ENCODE measurements around the gene MTCH1.

Gene MTCH1

DNA sequence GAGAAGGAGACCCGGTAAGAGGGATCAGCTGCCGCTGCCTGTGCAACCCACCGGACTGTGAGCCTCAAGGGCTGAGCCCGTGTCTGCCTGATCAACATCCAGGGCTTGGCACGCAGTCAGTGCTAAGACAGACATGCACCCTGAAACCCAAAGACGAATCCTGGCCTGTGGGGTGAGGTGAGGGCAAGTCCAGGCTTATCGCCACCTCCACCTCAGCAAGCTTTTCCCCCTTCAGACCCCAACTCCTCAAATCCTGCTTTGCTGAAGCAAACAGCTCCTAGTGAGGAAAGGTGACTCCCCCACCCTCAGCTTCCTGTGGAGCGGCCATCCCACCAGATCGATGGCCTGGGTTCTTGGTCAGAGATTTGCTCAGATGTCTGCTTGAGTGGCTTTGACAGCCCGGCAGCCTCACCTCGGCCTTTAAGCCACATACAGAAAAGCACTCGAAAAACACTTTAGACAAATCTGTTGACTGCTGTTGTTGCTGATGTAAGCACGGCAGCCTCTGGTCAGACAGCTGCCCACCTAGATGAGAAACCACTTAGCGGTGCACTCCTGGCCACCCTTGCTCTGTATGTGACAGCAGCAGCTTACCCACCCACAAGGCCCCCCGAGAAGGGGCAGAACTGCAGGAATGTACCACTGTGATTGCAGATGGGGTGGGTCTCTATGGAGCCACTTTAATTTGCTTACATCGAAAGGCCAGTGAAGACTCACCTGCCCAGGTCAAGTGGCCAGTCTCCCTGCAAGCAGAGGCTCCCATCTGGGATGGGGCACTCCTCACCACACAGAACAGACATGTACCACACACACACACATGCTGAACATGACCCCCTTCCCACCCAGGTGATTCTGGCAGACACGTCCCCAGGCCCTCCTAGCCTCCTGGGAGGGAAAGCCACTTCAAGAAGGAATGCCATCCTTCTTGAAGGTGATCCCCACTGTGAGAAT, 14.8 kb downstream of the MTCH1 start:
- Histone ChIP-seq H3K27me3 (no peaks in the 10 kb centered on the region), H3K4me3 (ENCODE audit: low read depth, low read length) (no peak overlapping the region), H3K4me1 (no peaks in the 10 kb centered on the region), H3K9me3 (no peaks in the 10 kb centered on the region), H3K36me3 (peaks cover 69% of the 10 kb centered on the region)
- no peak for DNase-seq
- TF ChIP-seq, protein P1, sequence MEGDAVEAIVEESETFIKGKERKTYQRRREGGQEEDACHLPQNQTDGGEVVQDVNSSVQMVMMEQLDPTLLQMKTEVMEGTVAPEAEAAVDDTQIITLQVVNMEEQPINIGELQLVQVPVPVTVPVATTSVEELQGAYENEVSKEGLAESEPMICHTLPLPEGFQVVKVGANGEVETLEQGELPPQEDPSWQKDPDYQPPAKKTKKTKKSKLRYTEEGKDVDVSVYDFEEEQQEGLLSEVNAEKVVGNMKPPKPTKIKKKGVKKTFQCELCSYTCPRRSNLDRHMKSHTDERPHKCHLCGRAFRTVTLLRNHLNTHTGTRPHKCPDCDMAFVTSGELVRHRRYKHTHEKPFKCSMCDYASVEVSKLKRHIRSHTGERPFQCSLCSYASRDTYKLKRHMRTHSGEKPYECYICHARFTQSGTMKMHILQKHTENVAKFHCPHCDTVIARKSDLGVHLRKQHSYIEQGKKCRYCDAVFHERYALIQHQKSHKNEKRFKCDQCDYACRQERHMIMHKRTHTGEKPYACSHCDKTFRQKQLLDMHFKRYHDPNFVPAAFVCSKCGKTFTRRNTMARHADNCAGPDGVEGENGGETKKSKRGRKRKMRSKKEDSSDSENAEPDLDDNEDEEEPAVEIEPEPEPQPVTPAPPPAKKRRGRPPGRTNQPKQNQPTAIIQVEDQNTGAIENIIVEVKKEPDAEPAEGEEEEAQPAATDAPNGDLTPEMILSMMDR (IDR thresholded peaks at IDR 0.05; ENCODE audit: low read depth, low read length), result no peak

DNA sequence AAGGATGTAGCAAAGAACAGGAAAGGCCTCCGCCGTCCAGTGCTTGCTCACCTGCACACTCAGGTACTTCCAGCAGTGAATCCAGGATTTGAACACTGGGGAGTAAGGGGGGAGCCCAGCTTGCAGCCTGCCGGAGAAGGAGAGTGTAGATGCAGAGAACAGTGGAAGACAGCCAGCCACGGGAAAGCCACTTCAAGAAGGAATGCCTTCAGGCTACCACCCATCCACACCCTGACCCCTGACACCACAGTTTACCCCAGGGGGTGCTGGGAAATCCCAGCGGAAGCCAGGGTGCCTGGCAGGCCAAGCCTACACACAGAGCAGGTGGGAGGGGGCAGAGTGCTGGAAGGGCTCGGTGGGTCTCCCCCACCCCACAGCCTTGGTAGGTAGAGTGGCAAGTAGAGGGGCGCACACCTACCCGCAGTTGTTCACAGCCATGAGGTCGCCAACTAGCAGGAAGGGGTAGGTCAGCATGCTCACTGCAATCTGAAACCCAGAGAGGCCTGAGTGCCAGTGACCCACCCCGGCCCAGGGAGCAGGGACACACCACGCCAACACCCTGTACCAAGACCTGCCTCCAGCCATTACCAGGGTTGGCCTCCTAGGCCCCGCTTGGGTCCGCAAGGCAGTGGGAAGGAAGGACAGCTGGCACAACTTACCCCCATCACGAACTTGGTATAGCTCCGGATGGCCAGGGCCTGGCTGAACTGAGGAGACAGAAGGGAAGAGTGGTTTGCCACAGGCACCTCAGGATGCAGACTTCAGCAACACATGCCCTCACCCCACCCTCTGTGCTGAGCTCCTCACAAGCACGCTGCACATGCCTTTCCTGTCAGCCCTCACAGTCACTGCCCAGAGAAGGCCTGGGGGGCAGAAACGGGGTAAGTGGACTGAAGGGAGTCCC, 15.8 kb downstream of the MTCH1 start:
- Histone ChIP-seq H3K9me3 (no peaks in the 10 kb centered on the region), H3K36me3 (peaks cover 63% of the 10 kb centered on the region)

DNA sequence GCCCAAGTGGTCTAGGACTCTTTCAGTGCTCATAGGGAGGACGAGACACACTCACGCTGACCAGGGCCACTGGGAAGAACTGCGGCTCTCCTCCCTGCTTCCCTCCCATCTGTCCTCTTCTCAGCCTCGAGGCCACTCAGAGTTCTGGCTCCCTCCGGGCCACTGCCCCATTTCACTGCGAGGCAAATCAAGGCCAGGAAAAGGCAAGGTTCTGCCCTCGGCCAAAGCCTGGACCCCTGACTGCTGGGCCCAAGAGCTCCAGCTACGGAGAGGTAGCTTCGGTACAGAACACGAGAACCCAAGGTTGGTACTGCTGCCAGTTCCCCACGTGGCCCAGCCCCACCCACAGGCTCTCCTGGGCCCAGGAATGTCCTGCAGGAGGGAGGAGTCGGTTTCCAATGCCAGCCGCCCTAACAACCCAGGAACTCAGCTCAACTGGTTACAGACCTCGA, 16.7 kb downstream of the MTCH1 start:
- TF ChIP-seq, protein P1 (IDR thresholded peaks at IDR 0.05; ENCODE audit: low read depth, low read length), result no peak
- H3K36me3 ChIP-seq, result peaks cover 53% of the 10 kb centered on the region
- H3K4me1 ChIP-seq, result no peaks in the 10 kb centered on the region

More for the DNA sequence above, 15.8 kb downstream of the MTCH1 start:
- TF ChIP-seq, protein P1 (IDR thresholded peaks at IDR 0.05; ENCODE audit: low read depth, low read length), result no peak
- Histone ChIP-seq H3K4me1 (no peaks in the 10 kb centered on the region), H3K27me3 (no peaks in the 10 kb centered on the region), H3K4me3 (ENCODE audit: low read depth, low read length) (no peak overlapping the region)
- DNase-seq, result no peak

DNA sequence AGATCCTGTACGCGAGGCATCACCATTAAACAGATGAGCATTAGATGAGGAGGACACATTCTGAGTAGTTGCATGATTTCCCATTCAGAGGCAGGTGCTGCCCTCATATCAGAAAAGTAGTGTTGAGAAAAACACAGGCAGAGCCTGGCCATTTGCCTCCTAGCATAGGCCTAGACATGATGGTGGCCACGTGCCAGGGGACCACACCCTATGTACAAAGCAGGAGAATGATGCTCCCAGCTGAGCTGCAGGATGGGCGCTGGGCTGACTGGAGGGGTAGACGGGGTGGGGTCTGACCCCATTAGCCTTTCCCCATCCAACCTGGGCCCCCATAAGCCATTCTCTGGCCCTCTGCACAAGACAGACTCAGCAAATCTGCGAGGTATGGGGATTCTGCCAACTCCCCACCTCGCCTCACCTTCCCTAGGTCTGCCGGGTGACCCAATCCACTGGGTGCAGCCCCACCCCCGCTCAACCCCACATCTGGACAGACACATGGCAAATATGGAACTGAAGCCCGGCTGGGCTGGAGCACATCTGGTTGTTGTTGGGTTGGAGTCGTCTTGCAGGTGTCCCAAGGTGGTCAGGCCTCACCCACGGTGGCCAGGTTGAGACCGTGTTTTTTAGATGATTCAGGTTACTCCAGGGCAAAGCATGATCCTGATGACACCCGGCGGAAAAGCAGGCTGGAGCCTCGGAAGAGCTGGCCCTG, 17.6 kb downstream of the MTCH1 start:
- H3K36me3 ChIP-seq, result peaks cover 45% of the 10 kb centered on the region

More for the DNA sequence above, 16.7 kb downstream of the MTCH1 start:
- Histone ChIP-seq H3K9me3 (no peaks in the 10 kb centered on the region), H3K27me3 (no peaks in the 10 kb centered on the region), H3K4me3 (ENCODE audit: low read depth, low read length) (no peak overlapping the region)
- DNase-seq, result no peak

DNA sequence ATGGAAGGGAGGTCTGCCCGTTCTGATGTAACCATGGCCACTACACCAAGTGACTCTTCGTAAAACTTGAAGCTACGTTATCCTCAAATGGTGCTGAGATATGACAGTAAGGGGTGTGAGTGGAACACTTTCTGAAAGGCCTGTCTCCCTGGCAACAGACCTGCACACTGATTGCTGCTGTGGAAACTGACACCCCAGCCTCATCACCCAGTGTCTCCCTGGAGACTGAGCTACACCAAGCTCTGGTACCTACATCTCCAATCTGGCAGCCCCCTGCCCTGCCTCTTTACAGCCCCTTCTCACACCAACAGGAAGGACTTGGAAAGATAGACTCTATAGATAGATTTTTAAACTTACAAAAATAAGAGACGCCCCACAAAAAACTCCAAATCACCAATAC, 18.2 kb downstream of the MTCH1 start:
- Histone ChIP-seq H3K4me3 (ENCODE audit: low read depth, low read length) (no peak overlapping the region), H3K27me3 (no peaks in the 10 kb centered on the region), H3K9me3 (no peaks in the 10 kb centered on the region), H3K4me1 (no peaks in the 10 kb centered on the region), H3K36me3 (peaks cover 40% of the 10 kb centered on the region)
- DNase-seq, result no peak
- TF ChIP-seq, protein P1 (IDR thresholded peaks at IDR 0.05; ENCODE audit: low read depth, low read length), result no peak

More for the DNA sequence above, 17.6 kb downstream of the MTCH1 start:
- H3K4me1 ChIP-seq, result no peaks in the 10 kb centered on the region
- TF ChIP-seq, protein P1 (IDR thresholded peaks at IDR 0.05; ENCODE audit: low read depth, low read length), result no peak
- H3K9me3 ChIP-seq, result no peaks in the 10 kb centered on the region
- DNase-seq, result no peak
- no peaks in the 10 kb centered on the region for H3K27me3 ChIP-seq
- H3K4me3 ChIP-seq (ENCODE audit: low read depth, low read length), result no peak overlapping the region

Data from BE2C (cell line).